ELR (cell line): Measurements from ENCODE around the gene SHBG.

ENCODE experiments used
- DNase-seq: peaks from one replicate; pipeline ENCODE4 v3.0.0-alpha.2; 2015; ENCODE audit warnings: low read depth

SHBG gene

GRCh38 chr17:7647018-7647417 is 17.1 kb downstream of the SHBG start:
- no peak for DNase-seq

GRCh38 chr17:7650509-7651096 is 20.7 kb downstream of the SHBG start, which contains the start of gene ATP1B2:
Gene ATP1B2 (plus strand): TSS chr17:7650926. CDS start chr17:7651519, 593 bp downstream.
- DNase-seq: peak; percentile 61

GRCh38 chr17:7651097-7651664 is 21.2 kb downstream of the SHBG start:
- no peak for DNase-seq

- DNase-seq: no peak
Observed at GRCh38 chr17:7651665-7652387, 21.9 kb downstream of the SHBG start.

- DNase-seq: no peak
Observed at GRCh38 chr17:7652388-7653356, 22.7 kb downstream of the SHBG start.

GRCh38 chr17:7654832-7655540 is 25.1 kb downstream of the SHBG start:
- DNase-seq: no peak

GRCh38 chr17:7655541-7655840 is 25.6 kb downstream of the SHBG start:
- no peak for DNase-seq

GRCh38 chr17:7656958-7657609 is 27.1 kb downstream of the SHBG start:
- no peak for DNase-seq

GRCh38 chr17:7667656-7668406 is 37.9 kb downstream of the SHBG start:
- DNase-seq: no peak

- DNase-seq: no peak
Observed at GRCh38 chr17:7668482-7668881, 38.5 kb downstream of the SHBG start.

GRCh38 chr17:7673239-7673638 is 43.3 kb downstream of the SHBG start:
- DNase-seq: peak; percentile 33

- DNase-seq: no peak
Observed at GRCh38 chr17:7674934-7675333, 45.0 kb downstream of the SHBG start.

- no peak for DNase-seq
Observed at GRCh38 chr17:7676533-7676932, 46.6 kb downstream of the SHBG start.

GRCh38 chr17:7677388-7678067 is 47.6 kb downstream of the SHBG start:
- DNase-seq: no peak
